ENCODE results near the gene RALA. TPM values are rescaled to one million over a fixed set of nuclear protein-coding genes. Genes with fewer than 3 reads are reported as not detected.

The RALA gene
- total RNA-seq, 1 donor from 2014 or later: 28.6 TPM

GRCh38 chr7:39614299-39614698 lies 9.1 kb upstream of the RALA start:
- DNase-seq (ENCODE audit: low spot score in 2 of 2, unreplicated experiment in 2 of 2): no peak

DNA sequence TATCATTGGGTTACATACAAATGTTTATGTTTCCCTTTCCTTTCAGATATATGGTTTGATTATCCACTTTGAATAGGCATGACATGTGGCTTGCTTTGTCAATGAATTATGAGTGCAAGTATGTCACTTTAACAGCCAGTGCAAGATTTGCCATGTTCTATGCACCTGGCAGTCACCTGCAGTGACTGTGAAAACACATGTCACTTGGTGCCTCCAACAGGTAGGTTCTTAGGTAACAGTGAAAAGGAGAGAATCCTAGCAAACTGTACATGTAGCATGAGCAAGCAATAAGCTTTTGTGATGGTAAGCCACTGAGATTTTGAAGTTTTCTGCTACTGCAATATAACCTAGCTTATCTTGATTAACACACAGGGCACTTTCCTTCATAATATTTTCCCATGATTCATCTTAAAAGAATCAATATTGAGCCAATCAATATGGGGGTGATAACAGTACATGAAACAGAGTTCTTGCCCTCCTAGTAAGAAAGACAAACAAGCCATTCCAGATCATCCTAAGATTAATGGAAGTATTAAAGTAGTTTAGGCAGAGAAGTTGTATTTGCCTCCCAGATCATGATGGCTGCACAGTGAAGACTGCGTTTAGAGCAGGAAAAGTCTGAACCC lies 7.9 kb upstream of the RALA start:
- H3K4me3 Mint-ChIP-seq: no peak overlapping the region
- TF ChIP-seq CTCF (IDR thresholded peaks at IDR 0.05; ENCODE audit: unreplicated experiment): no peak
- H3K36me3 Mint-ChIP-seq: no peaks in the 10 kb centered on the region
- H3K27me3 Mint-ChIP-seq (ENCODE audit: low read depth): no peaks in the 10 kb centered on the region
- no peak overlapping the region for H3K27ac Mint-ChIP-seq
- H3K9me3 Mint-ChIP-seq: no peaks in the 10 kb centered on the region
- peaks cover 11% of the 10 kb centered on the region for H3K4me1 Mint-ChIP-seq
- no peak for DNase-seq (ENCODE audit: low spot score in 2 of 2, unreplicated experiment in 2 of 2)

More at GRCh38 chr7:39614299-39614698, 9.1 kb upstream of the RALA start:
- Mint-ChIP-seq H3K27me3 (ENCODE audit: low read depth) (peaks cover 1% of the 10 kb centered on the region), H3K36me3 (no peaks in the 10 kb centered on the region), H3K4me3 (no peak overlapping the region), H3K27ac (no peak overlapping the region), H3K4me1 (peaks cover 20% of the 10 kb centered on the region), H3K9me3 (no peaks in the 10 kb centered on the region)
- no peak for TF ChIP-seq CTCF (IDR thresholded peaks at IDR 0.05; ENCODE audit: unreplicated experiment)

DNA sequence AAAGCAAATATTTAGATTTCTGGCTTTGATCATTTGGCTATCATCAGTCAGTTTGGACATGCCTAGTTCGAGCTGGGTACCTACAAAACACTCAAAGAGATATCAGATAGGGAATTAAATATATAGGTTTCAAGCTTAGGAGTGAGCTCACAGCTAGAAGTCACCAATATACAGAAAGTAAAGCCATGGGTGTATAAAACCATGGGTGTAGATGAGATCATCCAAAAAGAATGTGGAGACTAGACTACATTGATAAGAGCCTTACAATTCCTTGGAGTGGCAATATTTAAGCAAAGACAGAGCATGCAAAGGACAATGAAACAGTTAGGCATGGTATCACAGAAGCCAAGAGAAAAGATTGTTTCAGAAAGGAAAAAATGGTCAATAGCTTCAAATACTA lies 7.2 kb upstream of the RALA start:
- Mint-ChIP-seq H3K4me3 (no peak overlapping the region), H3K27me3 (ENCODE audit: low read depth) (no peaks in the 10 kb centered on the region), H3K4me1 (peaks cover 11% of the 10 kb centered on the region), H3K36me3 (no peaks in the 10 kb centered on the region), H3K27ac (no peak overlapping the region), H3K9me3 (no peaks in the 10 kb centered on the region)
- TF ChIP-seq CTCF (IDR thresholded peaks at IDR 0.05; ENCODE audit: unreplicated experiment): no peak
- DNase-seq (ENCODE audit: low spot score in 2 of 2, unreplicated experiment in 2 of 2): no peak

GRCh38 chr7:39617005-39617404 lies 6.4 kb upstream of the RALA start:
- no peak for DNase-seq (ENCODE audit: low spot score in 2 of 2, unreplicated experiment in 2 of 2)
- TF ChIP-seq CTCF (IDR thresholded peaks at IDR 0.05; ENCODE audit: unreplicated experiment): no peak
- Mint-ChIP-seq H3K4me1 (peaks cover 14% of the 10 kb centered on the region), H3K4me3 (no peak overlapping the region), H3K36me3 (no peaks in the 10 kb centered on the region), H3K9me3 (no peaks in the 10 kb centered on the region), H3K27me3 (ENCODE audit: low read depth) (no peaks in the 10 kb centered on the region), H3K27ac (no peak overlapping the region)

GRCh38 chr7:39618868-39619267 lies 4.5 kb upstream of the RALA start:
- peaks cover 22% of the 10 kb centered on the region for H3K4me1 Mint-ChIP-seq
- H3K36me3 Mint-ChIP-seq: no peaks in the 10 kb centered on the region
- H3K27ac Mint-ChIP-seq: no peak overlapping the region

More at GRCh38 chr7:39618868-39619267, 4.5 kb upstream of the RALA start:
- Mint-ChIP-seq H3K4me3 (no peak overlapping the region), H3K9me3 (no peaks in the 10 kb centered on the region), H3K27me3 (ENCODE audit: low read depth) (no peaks in the 10 kb centered on the region)
- no peak for DNase-seq (ENCODE audit: low spot score in 2 of 2, unreplicated experiment in 2 of 2)
- no peak for TF ChIP-seq CTCF (IDR thresholded peaks at IDR 0.05; ENCODE audit: unreplicated experiment)

Data from mesothelial cell of epicardium (in vitro differentiated cells).